GM06990 (cell line): ENCODE measurements around the gene HSP90AA1.

Source experiments
- DNase-seq: peaks from one replicate; pipeline ENCODE4 v3.0.0-alpha.2; 2011; ENCODE audit not compliant: insufficient read length; ENCODE audit errors: extremely low read depth
- H3K27me3 ChIP-seq: replicated peaks from 2 replicates; pipeline ENCODE4 v1.6.0; 2011; ENCODE audit warnings: low read length; ENCODE audit not compliant: control insufficient read depth, insufficient read depth
- H3K36me3 ChIP-seq: 2 replicates; pipeline ENCODE4 v1.5.1; 2011; ENCODE audit warnings: low read length; ENCODE audit not compliant: control insufficient read depth, insufficient read depth
- H3K4me3 ChIP-seq: replicated peaks from 2 replicates; pipeline ENCODE4 v1.5.1; 2011; ENCODE audit warnings: low read depth, mild to moderate bottlenecking, control low read depth, low read length
- CTCF ChIP-seq: IDR thresholded peaks from 2 replicates; pipeline ENCODE4 v1.5.1; 2011; ENCODE audit warnings: low read length, control low read depth, mild to moderate bottlenecking, inconsistent platforms; ENCODE audit not compliant: insufficient read depth, poor library complexity, severe bottlenecking

Gene HSP90AA1

GRCh38 chr14:102058146-102058545 lies 28.7 kb downstream of the HSP90AA1 start:
- TF ChIP-seq CTCF = no peak
- DNase-seq = no peak
- H3K36me3 ChIP-seq = no peaks in the 10 kb centered on the region
- no peaks in the 10 kb centered on the region for H3K27me3 ChIP-seq
- H3K4me3 ChIP-seq = no peak overlapping the region

- Histone ChIP-seq H3K4me3 (no peak overlapping the region), H3K36me3 (peaks cover 3% of the 10 kb centered on the region; the same call in 1 of the 2 replicates), H3K27me3 (no peaks in the 10 kb centered on the region)
- DNase-seq = no peak
- TF ChIP-seq CTCF = no peak
Observed at GRCh38 chr14:102057480-102058114, 29.2 kb downstream of the HSP90AA1 start.

GRCh38 chr14:102056694-102057442 lies 30.0 kb downstream of the HSP90AA1 start:
- Histone ChIP-seq H3K36me3 (peaks cover 3% of the 10 kb centered on the region; the same call in 1 of the 2 replicates), H3K4me3 (no peak overlapping the region), H3K27me3 (no peaks in the 10 kb centered on the region)
- DNase-seq = no peak
- TF ChIP-seq CTCF = no peak

GRCh38 chr14:102055181-102055901 lies 31.5 kb downstream of the HSP90AA1 start:
- no peak for DNase-seq
- H3K4me3 ChIP-seq = no peak overlapping the region
- peaks cover 8% of the 10 kb centered on the region for H3K36me3 ChIP-seq
- no peak for TF ChIP-seq CTCF
- no peaks in the 10 kb centered on the region for H3K27me3 ChIP-seq

- DNase-seq = no peak
- no peaks in the 10 kb centered on the region for H3K27me3 ChIP-seq
- no peak for TF ChIP-seq CTCF
- no peak overlapping the region for H3K4me3 ChIP-seq
- H3K36me3 ChIP-seq = peaks cover 33% of the 10 kb centered on the region
Observed at GRCh38 chr14:102052522-102052921, 34.3 kb downstream of the HSP90AA1 start.
